Esophagus squamous epithelium (tissue), 4 donors: ENCODE data around the gene C1orf50.

Source experiments
- CTCF ChIP-seq, 6 experiments: fragments of 450-650 bp in 4 of 6; fragments of 200-600 bp in 2 of 6; sonication (generic) in 2 of 6; IDR thresholded peaks; one replicate each; pipeline ENCODE4 v1.5.1; 2016 to 2019; ENCODE audit warnings: antibody characterized with exemption in 6 of 6, mild to moderate bottlenecking in 4 of 6, moderate library complexity in 4 of 6
- POLR2A ChIP-seq, 4 donors: fragments of 450-650 bp; IDR thresholded peaks; one replicate each; pipeline ENCODE4 v1.6.1; 2017; ENCODE audit warnings: antibody characterized with exemption in 4 of 4, mild to moderate bottlenecking in 4 of 4, moderate library complexity in 3 of 4

- TF ChIP-seq CTCF (IDR thresholded peaks at IDR 0.05): no peak
- TF ChIP-seq POLR2A (IDR thresholded peaks at IDR 0.05): no peak
Measured at GRCh38 chr1:42745851-42746250, 21.2 kb upstream of the C1orf50 start.
